ENCODE measurements around the gene PNMA1.
"Not testable (repeated sequence)": the region's sequence is repeated elsewhere in the genome, so short reads cannot be mapped to it uniquely, and the experiment has no call there.

The PNMA1 gene

GRCh38 chr14:73715707-73716106 lies 1.5 kb upstream of the PNMA1 start:
- DNase-seq (ENCODE audit: low spot score) = no peak

- DNase-seq (ENCODE audit: low spot score) = no peak
These were observed 485 bp upstream of the PNMA1 start for GRCh38 chr14:73714656-73715081.

GRCh38 chr14:73713206-73713802 lies 880 bp downstream of the PNMA1 start:
- DNase-seq (ENCODE audit: low spot score) = no peak

DNA sequence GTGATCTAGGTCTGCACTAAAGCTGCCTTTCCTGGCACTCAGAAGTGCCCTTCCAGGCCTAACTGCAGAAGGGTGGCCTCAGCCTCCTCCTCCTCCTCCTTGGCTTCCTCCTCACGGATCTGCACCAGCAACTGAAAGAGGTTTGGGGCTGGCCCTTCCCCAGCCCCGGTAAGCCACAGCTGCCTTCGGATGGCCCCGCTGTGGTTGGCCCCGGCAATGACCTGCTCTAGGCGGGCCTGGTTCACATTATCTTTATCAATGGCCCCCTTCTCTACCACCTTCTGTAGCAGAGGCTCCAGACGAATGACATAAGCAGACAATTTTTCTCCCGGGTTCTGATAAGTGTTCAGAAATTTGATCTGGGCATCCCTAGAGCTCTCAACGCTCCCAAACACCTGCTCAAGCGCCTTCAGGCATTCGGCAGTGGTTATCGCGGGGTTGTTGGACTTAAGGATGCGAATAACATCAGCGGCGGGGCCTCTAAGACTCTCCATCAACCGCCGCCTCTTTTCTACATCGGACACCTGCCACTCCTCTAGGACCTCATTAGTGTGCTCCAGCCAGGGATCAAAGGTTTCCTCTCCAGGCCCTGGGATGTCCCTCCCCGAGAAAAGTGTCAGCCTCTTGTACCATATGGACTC lies 1.5 kb downstream of the PNMA1 start:
- no peak for DNase-seq (ENCODE audit: low spot score)

DNA sequence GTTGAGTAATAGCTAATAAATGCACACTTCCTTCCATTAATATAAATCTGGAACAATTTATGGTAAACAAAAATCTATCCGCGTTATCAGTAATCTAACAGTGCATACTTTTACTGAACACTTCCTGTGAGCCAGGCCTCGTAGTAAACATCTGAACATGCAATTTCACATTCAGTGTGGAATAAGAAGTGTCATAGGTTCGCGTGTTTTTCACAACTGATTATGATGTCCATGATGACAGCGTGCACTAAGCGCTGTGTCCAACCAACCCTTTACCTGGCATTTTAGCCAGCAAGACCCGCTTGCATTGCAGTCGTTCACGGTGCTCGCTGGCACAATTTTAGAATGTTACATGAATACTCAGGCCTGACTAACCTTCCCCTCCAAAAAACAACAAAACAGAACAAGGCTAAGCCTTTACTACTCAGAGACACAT lies 2.1 kb downstream of the PNMA1 start:
- peak; percentile 10 for DNase-seq (ENCODE audit: low spot score)

DNA sequence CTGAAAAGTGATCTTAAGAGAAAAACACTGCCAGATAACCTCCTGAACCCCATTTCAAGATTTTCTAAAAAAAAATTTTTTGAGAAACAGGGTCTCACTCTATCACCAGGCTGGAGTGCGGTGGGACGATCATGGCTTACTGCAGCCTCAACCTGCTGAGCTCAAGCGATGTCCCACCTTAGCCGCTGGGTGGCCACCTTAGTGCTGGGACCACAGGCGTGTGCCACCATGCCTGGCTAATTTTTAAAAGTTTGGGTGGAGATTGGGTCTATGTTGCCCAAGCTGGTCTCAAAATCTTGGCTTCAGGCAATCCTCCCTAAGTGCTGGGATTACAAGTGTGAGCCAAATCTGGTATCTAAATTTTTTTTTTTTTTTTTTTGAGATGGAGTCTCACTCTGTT lies 3.4 kb downstream of the PNMA1 start:
- no peak for DNase-seq (ENCODE audit: low spot score)

DNA sequence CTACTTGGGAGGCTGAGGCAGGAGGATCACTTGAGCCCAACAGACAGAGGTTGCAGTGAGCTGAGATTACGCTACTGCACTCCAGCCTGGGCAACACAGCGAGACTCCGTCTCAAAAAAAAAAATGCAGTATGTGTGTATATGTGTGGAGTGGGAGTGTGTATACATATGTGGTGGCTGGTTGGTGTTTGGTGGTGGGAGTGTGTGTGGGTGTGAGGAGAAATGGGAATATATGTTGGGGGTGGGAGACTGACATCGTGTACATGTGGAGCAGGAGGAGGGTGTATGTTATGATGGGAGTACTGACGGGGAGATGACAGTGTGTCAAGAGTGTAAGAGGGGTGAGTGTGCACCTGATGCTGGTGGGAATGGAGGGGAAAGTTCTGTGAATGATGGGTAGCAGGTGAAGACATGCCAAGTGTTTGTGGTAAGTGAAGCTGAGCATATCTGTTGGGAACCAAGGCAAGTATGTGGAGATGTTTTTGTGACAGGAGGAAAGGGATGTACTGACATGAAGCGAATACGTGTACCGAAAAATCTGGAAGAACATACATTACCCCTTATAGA lies 4.2 kb downstream of the PNMA1 start:
- DNase-seq (ENCODE audit: low spot score) = no peak

GRCh38 chr14:73708076-73708475 lies 6.1 kb downstream of the PNMA1 start:
- not testable (repeated sequence) for DNase-seq (ENCODE audit: low spot score)

- DNase-seq (ENCODE audit: low spot score) = no peak
These were observed 13.9 kb downstream of the PNMA1 start for GRCh38 chr14:73700325-73700724.

- DNase-seq (ENCODE audit: low spot score) = peak; percentile 9
These were observed 17.5 kb downstream of the PNMA1 start for GRCh38 chr14:73696466-73697400.

- DNase-seq (ENCODE audit: low spot score) = no peak
These were observed 18.2 kb downstream of the PNMA1 start for GRCh38 chr14:73695997-73696396.

GRCh38 chr14:73695082-73695481 lies 19.1 kb downstream of the PNMA1 start:
- DNase-seq (ENCODE audit: low spot score) = no peak

- DNase-seq (ENCODE audit: low spot score) = no peak
These were observed 20.1 kb downstream of the PNMA1 start for GRCh38 chr14:73694083-73694482.

DNA sequence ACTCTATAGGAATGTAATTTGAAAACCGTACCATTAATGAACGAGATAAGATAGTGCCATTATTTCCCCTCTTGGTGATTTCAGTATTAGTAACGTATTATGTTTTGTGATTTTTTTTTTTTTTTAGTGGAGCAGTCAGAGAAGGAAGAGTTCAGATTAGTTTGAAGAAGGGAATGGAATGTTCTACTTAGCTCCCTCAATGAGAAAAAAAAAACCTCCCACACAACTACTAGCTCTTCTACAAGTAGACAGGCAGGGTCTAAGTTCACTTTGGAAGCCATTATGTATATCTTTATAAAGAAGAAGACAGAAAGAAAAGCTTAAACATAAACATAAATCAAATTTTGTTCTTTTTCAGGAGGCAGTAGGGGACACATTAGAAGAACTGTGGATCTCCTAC lies 27.3 kb downstream of the PNMA1 start:
- no peak for DNase-seq (ENCODE audit: low spot score)

GRCh38 chr14:73685328-73685727 lies 28.9 kb downstream of the PNMA1 start:
- no peak for DNase-seq (ENCODE audit: low spot score)

DNA sequence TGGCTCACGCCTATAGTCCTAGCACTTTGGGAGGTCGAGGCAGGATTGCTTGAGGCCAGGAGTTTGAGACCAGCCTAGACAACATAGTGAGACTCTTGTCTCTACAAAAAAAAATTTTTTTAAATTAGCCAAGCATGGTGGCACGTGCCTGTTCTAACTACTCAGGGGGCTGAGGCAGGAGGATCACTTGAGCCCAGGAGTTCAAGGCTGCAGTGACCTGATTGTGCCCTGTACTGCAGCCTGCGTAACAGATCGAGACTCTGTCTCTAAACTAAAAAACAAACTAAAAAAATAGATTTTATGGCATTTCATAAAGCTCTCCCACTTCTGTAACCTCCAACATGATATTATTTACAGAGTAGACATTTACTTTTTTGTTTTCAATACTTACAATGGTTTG lies 29.6 kb downstream of the PNMA1 start:
- no peak for DNase-seq (ENCODE audit: low spot score)

DNA sequence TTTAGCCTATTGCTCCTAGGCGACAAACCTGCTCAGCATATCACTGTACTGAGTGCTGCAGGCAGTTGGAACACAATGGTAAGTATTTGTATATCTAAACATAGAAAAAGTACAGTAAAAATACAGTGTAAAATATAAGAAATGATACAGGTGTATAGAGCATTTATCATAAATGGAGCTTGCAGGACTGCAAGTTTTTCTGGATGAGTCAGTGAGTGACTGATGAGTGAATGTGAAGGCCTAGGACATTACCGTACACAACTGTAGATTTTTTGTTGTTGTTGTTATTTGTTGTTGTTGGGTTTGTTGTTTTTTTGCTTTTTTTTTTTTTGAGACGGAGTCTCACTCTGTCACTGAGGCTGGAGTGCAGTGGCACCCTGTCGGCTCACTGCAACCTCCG lies 33.4 kb downstream of the PNMA1 start:
- no peak for DNase-seq (ENCODE audit: low spot score)

GRCh38 chr14:73678698-73679097 lies 35.5 kb downstream of the PNMA1 start:
- no peak for DNase-seq (ENCODE audit: low spot score)

DNA sequence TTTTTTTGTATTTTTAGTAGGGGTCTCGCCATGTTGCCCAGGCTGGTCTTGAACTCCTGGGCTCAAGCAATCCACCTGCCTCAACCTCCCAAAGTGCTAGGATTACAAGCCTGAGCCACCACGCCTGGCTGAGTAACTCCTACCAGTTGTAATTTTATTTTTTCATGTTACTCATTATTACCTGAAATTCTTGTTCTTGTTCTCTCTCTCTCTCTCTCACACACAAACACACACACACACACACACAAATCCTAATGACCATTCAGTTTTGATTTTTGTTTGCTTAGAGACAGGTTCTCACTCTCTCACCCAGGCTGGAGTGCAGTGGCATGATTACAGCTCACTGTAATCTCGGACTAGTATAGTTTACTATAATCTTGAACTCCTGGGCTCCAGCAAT lies 39.2 kb downstream of the PNMA1 start:
- DNase-seq (ENCODE audit: low spot score) = no peak

GRCh38 chr14:73667854-73668253 lies 46.3 kb downstream of the PNMA1 start:
- DNase-seq (ENCODE audit: low spot score) = no peak

DNA sequence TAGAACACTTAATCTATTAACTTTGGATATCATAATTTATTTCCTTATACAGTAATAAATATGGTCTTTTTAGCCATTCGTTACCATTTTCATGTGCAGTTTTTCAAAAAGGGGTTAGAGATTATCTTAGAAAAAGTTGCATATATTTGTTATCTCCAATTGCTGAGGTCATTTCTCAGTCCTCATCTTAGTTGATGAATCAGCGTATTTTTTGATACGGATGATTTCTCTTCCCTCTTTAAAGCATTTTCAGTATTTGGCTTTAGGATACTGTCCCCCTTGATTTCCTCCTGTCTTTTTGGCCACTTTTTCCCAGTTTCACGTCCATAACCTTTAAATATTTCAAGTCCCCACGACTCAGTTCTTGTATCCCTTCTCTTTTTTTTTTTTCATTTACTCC lies 47.6 kb downstream of the PNMA1 start:
- no peak for DNase-seq (ENCODE audit: low spot score)

DNA sequence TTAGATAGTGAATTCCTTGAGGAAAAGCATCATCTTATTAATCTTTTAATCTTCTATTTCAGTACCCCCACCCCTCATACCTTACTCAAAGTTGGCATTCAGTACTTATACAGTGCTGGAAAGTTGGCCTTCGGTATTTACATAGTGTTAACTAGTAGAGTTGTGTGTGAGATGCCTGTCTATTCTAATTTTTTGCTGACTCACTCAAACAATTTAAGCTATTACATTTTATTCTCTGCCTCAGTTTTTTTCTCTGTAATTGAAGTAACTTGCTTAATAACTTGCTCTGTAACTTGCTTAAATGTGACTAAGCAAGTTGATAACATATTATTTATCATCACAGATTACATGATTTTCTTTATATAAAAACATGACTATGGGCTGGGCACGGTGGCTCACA lies 49.1 kb downstream of the PNMA1 start:
- DNase-seq (ENCODE audit: low spot score) = no peak

Measured in CD4-positive, alpha-beta T cell treated with Interleukin-15 for 4 hours (primary cell).